Adrenal gland (tissue), 5 donors: ENCODE measurements around the gene TENM4.

Source experiments
- POLR2A ChIP-seq, 2 donors: fragments of 450-650 bp; IDR thresholded peaks; one replicate each; pipeline ENCODE4 v1.6.1; 2017; ENCODE audit warnings: antibody characterized with exemption in 2 of 2, mild to moderate bottlenecking in 2 of 2, moderate library complexity in 1 of 2
- TF ChIP-seq, protein P1 (sequence below), 6 experiments: fragments of 450-650 bp in 4 of 6; fragments of 200-600 bp in 2 of 6; sonication (generic) in 1 of 6; IDR thresholded peaks; 1 replicate in 5 of 6; 2 replicates in 1 of 6; pipeline versions ENCODE4 v1.5.1 to v1.8.0; 2016 to 2021; ENCODE audit warnings: antibody characterized with exemption in 6 of 6, mild to moderate bottlenecking in 2 of 6, moderate library complexity in 1 of 6
- donor health status: DM: no; HTN: no; CAD: no.

DNA sequence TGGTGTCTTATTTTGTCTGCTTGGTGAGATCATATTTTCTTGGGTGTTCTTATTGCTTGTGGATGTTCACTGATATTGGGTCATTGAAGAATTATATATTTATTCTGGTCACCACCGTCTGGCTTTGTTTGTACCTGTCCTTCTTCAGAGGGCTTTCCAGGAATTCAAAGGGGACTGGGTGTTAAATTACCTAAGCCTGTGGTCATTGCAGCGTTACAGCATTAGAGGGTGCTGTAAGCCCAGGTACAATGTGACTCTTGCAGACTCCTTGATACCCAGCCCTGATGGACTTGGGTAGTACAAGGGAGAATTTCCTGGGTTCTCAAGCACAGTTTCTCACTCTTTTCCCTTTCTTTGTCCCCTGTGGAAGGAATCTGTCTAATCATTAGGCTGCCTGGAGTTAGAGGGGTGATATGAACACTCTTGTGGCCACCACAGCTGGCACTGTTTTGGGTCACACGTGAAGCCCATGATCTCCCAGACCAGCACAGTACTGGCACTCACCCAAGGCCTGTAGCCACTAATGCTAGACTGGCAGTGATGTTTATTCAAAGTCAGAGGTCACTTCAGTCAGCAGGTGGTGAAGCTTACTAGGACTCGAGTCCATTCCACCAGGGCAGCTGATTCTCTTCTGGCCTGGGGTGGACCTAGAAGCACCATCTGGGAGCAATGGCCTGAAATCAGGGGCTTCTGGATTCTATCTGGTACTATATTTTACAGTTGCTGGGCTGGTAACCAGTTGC, 810.1 kb downstream of the TENM4 start:
- TF ChIP-seq, protein P1, sequence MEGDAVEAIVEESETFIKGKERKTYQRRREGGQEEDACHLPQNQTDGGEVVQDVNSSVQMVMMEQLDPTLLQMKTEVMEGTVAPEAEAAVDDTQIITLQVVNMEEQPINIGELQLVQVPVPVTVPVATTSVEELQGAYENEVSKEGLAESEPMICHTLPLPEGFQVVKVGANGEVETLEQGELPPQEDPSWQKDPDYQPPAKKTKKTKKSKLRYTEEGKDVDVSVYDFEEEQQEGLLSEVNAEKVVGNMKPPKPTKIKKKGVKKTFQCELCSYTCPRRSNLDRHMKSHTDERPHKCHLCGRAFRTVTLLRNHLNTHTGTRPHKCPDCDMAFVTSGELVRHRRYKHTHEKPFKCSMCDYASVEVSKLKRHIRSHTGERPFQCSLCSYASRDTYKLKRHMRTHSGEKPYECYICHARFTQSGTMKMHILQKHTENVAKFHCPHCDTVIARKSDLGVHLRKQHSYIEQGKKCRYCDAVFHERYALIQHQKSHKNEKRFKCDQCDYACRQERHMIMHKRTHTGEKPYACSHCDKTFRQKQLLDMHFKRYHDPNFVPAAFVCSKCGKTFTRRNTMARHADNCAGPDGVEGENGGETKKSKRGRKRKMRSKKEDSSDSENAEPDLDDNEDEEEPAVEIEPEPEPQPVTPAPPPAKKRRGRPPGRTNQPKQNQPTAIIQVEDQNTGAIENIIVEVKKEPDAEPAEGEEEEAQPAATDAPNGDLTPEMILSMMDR (IDR thresholded peaks at IDR 0.05), result no peak
- TF ChIP-seq POLR2A (IDR thresholded peaks at IDR 0.05), result no peak
